SK-N-SH (cell line): ENCODE results near the gene CUEDC1. TPM values are rescaled to one million over a fixed set of nuclear protein-coding genes. Genes with fewer than 3 reads are reported as not detected.

Source experiments
- CTCF ChIA-PET: fragments of 300-600, 350-600 bp; formaldehyde crosslinking; extraction: SDS; loops from one replicate; lab custom pipeline; 2021; lab: Yijun Ruan, JAX
- POLR2A ChIA-PET: fragments of 350-600 bp; sonication (Branson Sonifier 250); formaldehyde crosslinking; extraction: SDS; loops from one replicate; lab custom pipeline; 2020; ENCODE audit warnings: antibody characterized with exemption, inconsistent platforms; lab: Yijun Ruan, JAX
- DNase-seq: peaks from one replicate; pipeline ENCODE4 v3.0.0; 2012
- H2AFZ ChIP-seq: fragments of 200-600 bp; sonication (generic); 2 replicates; pipeline ENCODE4 v1.8.1; 2016; ENCODE audit warnings: antibody characterized with exemption, mild to moderate bottlenecking, low read depth
- H3F3A ChIP-seq: fragments of 200-600 bp; sonication (generic); replicated peaks from 2 replicates; pipeline ENCODE3; 2016; ENCODE audit warnings: antibody characterized with exemption, mild to moderate bottlenecking; ENCODE audit not compliant: insufficient read depth
- H3K27ac ChIP-seq, 2 experiments: fragments of 200-500 bp in 1 of 2; fragments of 200-600 bp in 1 of 2; sonication (Bioruptor generic) in 1 of 2; sonication (generic), shearing (Covaris generic) in 1 of 2; 2 replicates each; pipeline versions ENCODE4 v1.5.1 to v1.6.1; 2014 to 2016; ENCODE audit warnings: low read depth in 2 of 2, inconsistent platforms in 1 of 2, low read length in 1 of 2, mild to moderate bottlenecking in 1 of 2, mixed read lengths in 1 of 2
- H3K27me3 ChIP-seq: fragments of 200-600 bp; sonication (generic), shearing (Covaris generic); 2 replicates; pipeline ENCODE4 v1.6.1; 2016; ENCODE audit warnings: mixed run types; ENCODE audit not compliant: insufficient read depth
- H3K36me3 ChIP-seq, 2 experiments: fragments of 200-500 bp in 1 of 2; fragments of 200-600 bp in 1 of 2; sonication (Bioruptor generic) in 1 of 2; sonication (generic) in 1 of 2; replicated peaks in 1 of 2; 2 replicates each; pipeline versions ENCODE3 to v1.5.1; 2014 to 2016; ENCODE audit warnings: low read length in 1 of 2, mild to moderate bottlenecking in 1 of 2; ENCODE audit not compliant: insufficient read depth in 2 of 2, control insufficient read depth in 1 of 2
- H3K4me1 ChIP-seq, 2 experiments: fragments of 200-500 bp in 1 of 2; fragments of 200-600 bp in 1 of 2; sonication (Bioruptor generic) in 1 of 2; sonication (generic), shearing (Covaris generic) in 1 of 2; 2 replicates each; pipeline versions ENCODE4 v1.5.1 to v1.6.1; 2014 to 2016; ENCODE audit warnings: low read depth in 1 of 2, low read length in 1 of 2, mixed run types in 1 of 2; ENCODE audit not compliant: insufficient read depth in 2 of 2, control insufficient read depth in 1 of 2
- H3K4me2 ChIP-seq: fragments of 200-600 bp; sonication (generic), shearing (Covaris generic); 2 replicates; pipeline ENCODE4 v1.6.1; 2017; ENCODE audit warnings: mixed run types
- H3K4me3 ChIP-seq, 2 experiments: fragments of 200-500 bp in 1 of 2; fragments of 200-600 bp in 1 of 2; sonication (Bioruptor generic) in 1 of 2; sonication (generic), shearing (Covaris generic) in 1 of 2; 2 replicates each; pipeline versions ENCODE4 v1.5.1 to v1.8.1; 2014 to 2016; ENCODE audit warnings: low read depth in 2 of 2, inconsistent platforms in 1 of 2, low read length in 1 of 2, mild to moderate bottlenecking in 1 of 2, mixed read lengths in 1 of 2, moderate library complexity in 1 of 2
- H3K79me2 ChIP-seq: fragments of 200-600 bp; sonication (generic); 2 replicates; pipeline ENCODE4 v1.8.1; 2017; ENCODE audit warnings: mild to moderate bottlenecking; ENCODE audit not compliant: insufficient read depth
- H3K9ac ChIP-seq: fragments of 200-600 bp; sonication (generic); 2 replicates; pipeline ENCODE4 v1.6.1; 2017; ENCODE audit warnings: mixed run types
- H3K9me2 ChIP-seq: fragments of 200-600 bp; sonication (generic); 2 replicates; pipeline ENCODE4 v1.6.1; 2017; ENCODE audit warnings: mixed run types
- H3K9me3 ChIP-seq: fragments of 200-600 bp; sonication (generic); 2 replicates; pipeline ENCODE4 v1.6.1; 2017; ENCODE audit warnings: mixed run types, mild to moderate bottlenecking, moderate library complexity
- H4K20me1 ChIP-seq: fragments of 200-600 bp; sonication (generic); 2 replicates; pipeline ENCODE4 v1.6.1; 2017; ENCODE audit warnings: mild to moderate bottlenecking, mixed run types; ENCODE audit not compliant: insufficient read depth
- CHD2 ChIP-seq: fragments of 150-350 bp; IDR thresholded peaks from 2 replicates; pipeline ENCODE4 v1.6.1; 2018; ENCODE audit warnings: low read length; ENCODE audit not compliant: partially characterized antibody
- ELF1 ChIP-seq: IDR thresholded peaks from 2 replicates; pipeline ENCODE4 v1.4.0; 2012
- EZH2phosphoT487 ChIP-seq: fragments of 200-600 bp; sonication (generic); IDR thresholded peaks from 2 replicates; pipeline ENCODE4 v1.6.1; 2017; ENCODE audit warnings: low read depth, mixed run types, mild to moderate bottlenecking, antibody characterized with exemption, moderate library complexity, borderline replicate concordance
- FOXJ3 ChIP-seq: sonication (generic); formaldehyde crosslinking; IDR thresholded peaks from 2 replicates; pipeline ENCODE4 v1.5.1; 2020; ENCODE audit warnings: mild to moderate bottlenecking, missing genetic modification reagents
- GABPA ChIP-seq: IDR thresholded peaks from 2 replicates; pipeline ENCODE4 v1.4.0; 2012; ENCODE audit warnings: low read depth, mild to moderate bottlenecking
- GATA2 ChIP-seq: sonication (generic); formaldehyde crosslinking; IDR thresholded peaks from 2 replicates; pipeline ENCODE4 v1.5.0; 2020; ENCODE audit warnings: mild to moderate bottlenecking, missing genetic modification reagents
- IRF3 ChIP-seq: fragments of 150-350 bp; IDR thresholded peaks from 2 replicates; pipeline ENCODE4 v1.6.1; 2016; ENCODE audit warnings: mild to moderate bottlenecking, low read depth, low read length
- NFIC ChIP-seq: IDR thresholded peaks from 2 replicates; pipeline ENCODE4 v1.4.0; 2012; ENCODE audit warnings: borderline replicate concordance
- NRF1 ChIP-seq: IDR thresholded peaks from 2 replicates; pipeline ENCODE4 v1.6.1; 2012; ENCODE audit warnings: low read depth, mild to moderate bottlenecking, low read length
- PBX3 ChIP-seq: IDR thresholded peaks from 2 replicates; pipeline ENCODE4; 2012
- POLR2AphosphoS5 ChIP-seq: IDR thresholded peaks from 2 replicates; pipeline ENCODE4 v1.6.1; 2012; ENCODE audit warnings: low read depth, low read length
- RFX5 ChIP-seq: IDR thresholded peaks from 2 replicates; pipeline ENCODE4 v1.6.1; 2012; ENCODE audit warnings: mild to moderate bottlenecking, improper control_type of control experiment, low read length
- RXRA ChIP-seq: IDR thresholded peaks from 2 replicates; pipeline ENCODE4 v1.4.0; 2012; ENCODE audit warnings: low read depth, mild to moderate bottlenecking, borderline replicate concordance
- SMC3 ChIP-seq: IDR thresholded peaks from 2 replicates; pipeline ENCODE4 v1.6.1; 2012; ENCODE audit warnings: low read depth, low read length, improper control_type of control experiment
- TAF1 ChIP-seq: IDR thresholded peaks from 2 replicates; pipeline ENCODE4 v1.6.1; 2012; ENCODE audit warnings: low read depth, mild to moderate bottlenecking, low read length, moderate library complexity, borderline replicate concordance
- TCF12 ChIP-seq: IDR thresholded peaks from 2 replicates; pipeline ENCODE4 v1.4.0; 2012
- TEAD4 ChIP-seq: IDR thresholded peaks from 2 replicates; pipeline ENCODE4 v1.4.0; 2012; ENCODE audit warnings: mild to moderate bottlenecking, borderline replicate concordance; ENCODE audit not compliant: insufficient read depth
- YY1 ChIP-seq: IDR thresholded peaks from 2 replicates; pipeline ENCODE4 v1.4.0; 2012; ENCODE audit warnings: low read depth, mild to moderate bottlenecking
- WGBS: methylation state at CpG from one replicate; pipeline ENCODE4 v1.1.6; 2017; ENCODE audit warnings: low lambda C conversion rate; 5-methylcytosine and 5-hydroxymethylcytosine counted together
- polyA plus RNA-seq, 3 experiments: library from polyadenylated mRNA; depleted of rRNA; stranded (reverse); fragments of >200 nt; gene quantifications; 2 replicates each; pipeline ENCODE4 v1.2.3, GENCODE V29; 2012
- TF ChIP-seq, protein P1 (sequence below): fragments of 200-600 bp; sonication (generic); IDR thresholded peaks from 2 replicates; pipeline ENCODE4 v1.6.1; 2017; ENCODE audit warnings: antibody characterized with exemption, mild to moderate bottlenecking, moderate library complexity
- TF ChIP-seq, protein P2 (sequence below): IDR thresholded peaks from 2 replicates; pipeline ENCODE4 v1.4.0; 2012; ENCODE audit warnings: low read depth, borderline replicate concordance

CUEDC1 gene
- polyA plus RNA-seq, 1 of the 3 experiments (the other 2 are of a cell fraction) = 58.9 TPM

DNA sequence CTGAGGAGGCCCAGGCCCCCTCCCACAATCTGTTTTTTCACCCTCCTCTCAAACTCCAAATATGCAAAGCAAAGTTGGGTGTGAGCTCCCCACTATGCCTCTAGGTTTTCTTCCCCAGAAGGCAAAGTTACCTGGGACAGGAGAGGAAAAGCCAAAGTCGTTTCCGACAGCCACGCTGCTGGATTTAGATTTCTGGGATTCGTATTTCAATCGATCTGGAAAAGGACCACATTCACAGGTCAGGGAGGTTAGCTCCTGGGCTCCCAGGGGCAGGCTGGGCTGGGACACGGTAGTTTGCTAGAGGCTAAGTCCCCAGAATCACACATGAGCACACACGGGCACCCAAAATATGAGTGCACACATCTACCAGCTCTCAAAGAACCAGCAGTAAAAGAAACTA lies 84.1 kb downstream of the CUEDC1 start:
- DNase-seq = no peak
- Histone ChIP-seq H3K36me3 (peaks cover 15 to 34% of the 10 kb centered on the region in 2 experiments), H4K20me1 (no peaks in the 10 kb centered on the region), H3K9me2 (no peaks in the 10 kb centered on the region), H3F3A (peaks cover 57% of the 10 kb centered on the region), H3K9me3 (no peaks in the 10 kb centered on the region), H3K4me1 (peaks cover 49 to 68% of the 10 kb centered on the region in 2 experiments; a peak in 3 of 4 replicates), H3K9ac (no peak overlapping the region), H3K27me3 (no peaks in the 10 kb centered on the region), H2AFZ (no peak overlapping the region), H3K27ac (peak overlapping the region in 1 of 2 experiments; percentile 96; a peak in 2 of 4 replicates), H3K79me2 (peaks cover 28% of the 10 kb centered on the region), H3K4me2 (no peak overlapping the region), H3K4me3 (no peak overlapping the region)
- TF ChIP-seq TEAD4 = no peak
- TF ChIP-seq RFX5 = no peak
- TF ChIP-seq GABPA = no peak
- no peak for TF ChIP-seq YY1
- TF ChIP-seq, protein P1, sequence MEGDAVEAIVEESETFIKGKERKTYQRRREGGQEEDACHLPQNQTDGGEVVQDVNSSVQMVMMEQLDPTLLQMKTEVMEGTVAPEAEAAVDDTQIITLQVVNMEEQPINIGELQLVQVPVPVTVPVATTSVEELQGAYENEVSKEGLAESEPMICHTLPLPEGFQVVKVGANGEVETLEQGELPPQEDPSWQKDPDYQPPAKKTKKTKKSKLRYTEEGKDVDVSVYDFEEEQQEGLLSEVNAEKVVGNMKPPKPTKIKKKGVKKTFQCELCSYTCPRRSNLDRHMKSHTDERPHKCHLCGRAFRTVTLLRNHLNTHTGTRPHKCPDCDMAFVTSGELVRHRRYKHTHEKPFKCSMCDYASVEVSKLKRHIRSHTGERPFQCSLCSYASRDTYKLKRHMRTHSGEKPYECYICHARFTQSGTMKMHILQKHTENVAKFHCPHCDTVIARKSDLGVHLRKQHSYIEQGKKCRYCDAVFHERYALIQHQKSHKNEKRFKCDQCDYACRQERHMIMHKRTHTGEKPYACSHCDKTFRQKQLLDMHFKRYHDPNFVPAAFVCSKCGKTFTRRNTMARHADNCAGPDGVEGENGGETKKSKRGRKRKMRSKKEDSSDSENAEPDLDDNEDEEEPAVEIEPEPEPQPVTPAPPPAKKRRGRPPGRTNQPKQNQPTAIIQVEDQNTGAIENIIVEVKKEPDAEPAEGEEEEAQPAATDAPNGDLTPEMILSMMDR = no peak
- no peak for TF ChIP-seq TAF1
- TF ChIP-seq NRF1 = no peak
- no peak for TF ChIP-seq NFIC
- no peak for TF ChIP-seq POLR2AphosphoS5
- no peak for TF ChIP-seq RXRA
- TF ChIP-seq, protein P2, sequence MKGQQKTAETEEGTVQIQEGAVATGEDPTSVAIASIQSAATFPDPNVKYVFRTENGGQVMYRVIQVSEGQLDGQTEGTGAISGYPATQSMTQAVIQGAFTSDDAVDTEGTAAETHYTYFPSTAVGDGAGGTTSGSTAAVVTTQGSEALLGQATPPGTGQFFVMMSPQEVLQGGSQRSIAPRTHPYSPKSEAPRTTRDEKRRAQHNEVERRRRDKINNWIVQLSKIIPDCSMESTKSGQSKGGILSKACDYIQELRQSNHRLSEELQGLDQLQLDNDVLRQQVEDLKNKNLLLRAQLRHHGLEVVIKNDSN = no peak
- TF ChIP-seq GATA2 (CRISPR knock-in tag) = no peak
- no peak for TF ChIP-seq PBX3
- 96% methylated on average over 7 of the region's 7 CpGs for WGBS
- ChIA-PET CTCF (interaction anchor here (0.8 to 25.6 kb wide), 7 partner anchors 14 to 317 kb away, joined by 3 to 1002 read pairs (median 7); partner anchors contain the start of genes SRSF1 and VEZF1), POLR2A (interaction anchor here (0.6 kb wide), 1 partner anchor 18 kb away, joined by 3 read pairs; no protein-coding TSS in a partner anchor)

GRCh38 chr17:57870283-57870635 lies 85.0 kb downstream of the CUEDC1 start:
- Histone ChIP-seq H3K9me2 (no peaks in the 10 kb centered on the region), H3K79me2 (peaks cover 25% of the 10 kb centered on the region), H3K4me1 (peaks cover 40 to 61% of the 10 kb centered on the region in 2 experiments; a peak in 3 of 4 replicates), H3K36me3 (peaks cover 18 to 37% of the 10 kb centered on the region in 2 experiments), H3K4me3 (no peak overlapping the region), H3K27me3 (no peaks in the 10 kb centered on the region), H2AFZ (no peak overlapping the region), H3K9ac (peak overlapping the region; percentile 47), H4K20me1 (no peaks in the 10 kb centered on the region), H3F3A (peaks cover 52% of the 10 kb centered on the region), H3K4me2 (peak overlapping the region; percentile 63), H3K27ac (peak overlapping the region; percentile 39 to 96; a peak in 3 of 4 replicates), H3K9me3 (no peaks in the 10 kb centered on the region)
- DNase-seq = no peak
- POLR2A ChIA-PET = no interaction called here
- CTCF ChIA-PET = interaction anchor here (0.6 to 25.6 kb wide), 12 partner anchors 8 to 859 kb away, joined by 3 to 1002 read pairs (median 4); partner anchors contain the start of genes SRSF1 and VEZF1
- TF ChIP-seq CHD2 (no peak), SMC3 (no peak), FOXJ3 (CRISPR knock-in tag) (no peak), RFX5 (no peak), EZH2phosphoT487 (no peak), YY1 (no peak), ELF1 (no peak), TCF12 (no peak), TEAD4 (no peak), IRF3 (no peak)
- TF ChIP-seq, protein P2 = no peak
